ENCODE measurements around the gene KCNJ1. TPM values are rescaled to one million over a fixed set of nuclear protein-coding genes. Genes with fewer than 3 reads are reported as not detected.

Gene KCNJ1
- total RNA-seq, 2 experiments from 2014 or later = not detected

Other genes starting within 250 kb of the KCNJ1 start
- gene FLI1, start 173.2 kb downstream of the KCNJ1 start, total RNA-seq = 10 to 100 TPM; 43.8 to 47.8 TPM
- not detected for gene KCNJ5, start 24.1 kb upstream of the KCNJ1 start, total RNA-seq
- gene TP53AIP1, start 75.6 kb upstream of the KCNJ1 start, total RNA-seq = not detected